Hepatocyte (in vitro differentiated cells): Measurements from ENCODE around the gene AGAP2.

Source experiments
- CTCF ChIP-seq: fragments of 200-600 bp; sonication (generic); IDR thresholded peaks from 2 replicates; pipeline ENCODE4 v1.5.1; 2016; ENCODE audit warnings: antibody characterized with exemption, mild to moderate bottlenecking; ENCODE audit not compliant: poor library complexity
- EZH2 ChIP-seq: fragments of 200-600 bp; sonication (generic); IDR thresholded peaks from 2 replicates; pipeline ENCODE4 v1.6.1; 2016; ENCODE audit warnings: antibody characterized with exemption, mild to moderate bottlenecking, borderline replicate concordance
- EZH2phosphoT487 ChIP-seq: fragments of 200-600 bp; sonication (generic); IDR thresholded peaks from one replicate; pipeline ENCODE4 v1.6.1; 2018; ENCODE audit warnings: antibody characterized with exemption, mild to moderate bottlenecking, low read depth, moderate library complexity; ENCODE audit not compliant: unreplicated experiment, severe bottlenecking

GRCh38 chr12:57763881-57764661 is 25.5 kb upstream of the AGAP2 start:
- TF ChIP-seq CTCF (no peak), EZH2 (no peak), EZH2phosphoT487 (no peak)
